Smooth muscle cell (in vitro differentiated cells): ENCODE measurements around the gene FIP1L1. TPM values are rescaled to one million over a fixed set of nuclear protein-coding genes. Genes with fewer than 3 reads are reported as not detected.

Experiments used
- DNase-seq: peaks from one replicate; lab custom pipeline; 2025; ENCODE audit not compliant: unreplicated experiment; lab: John Stamatoyannopoulos, UW
- H2AFZ ChIP-seq: fragments of 200-600 bp; sonication (generic); 2 replicates; pipeline ENCODE4 v1.6.0; 2016; ENCODE audit warnings: antibody characterized with exemption, low read depth, mild to moderate bottlenecking
- H3F3A ChIP-seq: fragments of 200-600 bp; sonication (generic); 2 replicates; pipeline ENCODE4 v1.6.0; 2017; ENCODE audit warnings: antibody characterized with exemption, low read depth
- H3K27ac ChIP-seq: fragments of 200-600 bp; sonication (generic); 2 replicates; pipeline ENCODE4 v1.5.1; 2016; ENCODE audit warnings: low read depth, mild to moderate bottlenecking
- H3K27me3 ChIP-seq: fragments of 200-600 bp; sonication (generic); 2 replicates; pipeline ENCODE4 v1.6.1; 2016; ENCODE audit warnings: low read depth, mild to moderate bottlenecking
- H3K36me3 ChIP-seq: fragments of 200-600 bp; sonication (generic); 2 replicates; pipeline ENCODE4 v1.5.1; 2016; ENCODE audit warnings: low read depth
- H3K4me1 ChIP-seq: fragments of 200-600 bp; sonication (generic); 2 replicates; pipeline ENCODE4 v1.5.1; 2016; ENCODE audit warnings: low read depth
- H3K4me2 ChIP-seq: fragments of 200-600 bp; sonication (generic); 2 replicates; pipeline ENCODE4 v1.6.0; 2016; ENCODE audit warnings: mild to moderate bottlenecking
- H3K4me3 ChIP-seq: fragments of 200-600 bp; sonication (generic); 2 replicates; pipeline ENCODE4 v1.5.1; 2016; ENCODE audit warnings: mild to moderate bottlenecking
- H3K79me2 ChIP-seq: fragments of 200-600 bp; sonication (generic); 2 replicates; pipeline ENCODE4 v1.6.0; 2016; ENCODE audit warnings: low read depth, mild to moderate bottlenecking
- H3K9ac ChIP-seq: fragments of 200-600 bp; sonication (generic); 2 replicates; pipeline ENCODE4 v1.6.0; 2016; ENCODE audit warnings: low read depth
- H3K9me3 ChIP-seq: fragments of 200-600 bp; sonication (generic); replicated peaks from 2 replicates; pipeline ENCODE4 v1.5.1; 2016; ENCODE audit warnings: low read depth
- H4K20me1 ChIP-seq: fragments of 200-600 bp; sonication (generic); 2 replicates; pipeline ENCODE4 v1.6.0; 2016; ENCODE audit warnings: low read depth
- CTCF ChIP-seq: fragments of 200-600 bp; sonication (generic); IDR thresholded peaks from 2 replicates; pipeline ENCODE4 v1.5.1; 2017; ENCODE audit warnings: borderline replicate concordance, mild to moderate bottlenecking, antibody characterized with exemption; ENCODE audit not compliant: insufficient read depth, poor library complexity, severe bottlenecking
- WGBS: methylation state at CpG from one replicate; pipeline ENCODE4 v1.1.7; 2016; ENCODE audit warnings: low lambda C conversion rate; 5-methylcytosine and 5-hydroxymethylcytosine counted together
- polyA plus RNA-seq: library from polyadenylated mRNA; unstranded; fragments of >200 nt; fragmentation: Nextera tagmentation; extraction: Ambion mirVana; gene quantifications from 2 replicates; pipeline ENCODE4 v1.2.1, GENCODE V29; 2016
- total RNA-seq: library from RNA; depleted of rRNA; stranded (reverse); fragments of >200 nt; gene quantifications from 2 replicates; pipeline ENCODE4 v1.2.3, GENCODE V29; 2014

FIP1L1 gene
- total and polyA plus RNA-seq, 2 experiments from 2014 or later = 55.1 to 65.7 TPM

- TF ChIP-seq CTCF = no peak
- H3K27ac ChIP-seq = no peak overlapping the region
Measured at GRCh38 chr4:53487766-53488165, 110.3 kb downstream of the FIP1L1 start.

GRCh38 chr4:53489279-53489889, 111.9 kb downstream of the FIP1L1 start:
- H3K27ac ChIP-seq = peak overlapping the region; percentile 96
- TF ChIP-seq CTCF = no peak
- H3K27me3 ChIP-seq = no peaks in the 10 kb centered on the region
- H3K9me3 ChIP-seq = no peaks in the 10 kb centered on the region
- H3K4me1 ChIP-seq = peaks cover 13% of the 10 kb centered on the region
- peaks cover 19% of the 10 kb centered on the region for H3F3A ChIP-seq
- no peak for DNase-seq
- H3K9ac ChIP-seq = peak overlapping the region; percentile 74
- no peaks in the 10 kb centered on the region for H4K20me1 ChIP-seq
- no peak overlapping the region for H2AFZ ChIP-seq
- no peaks in the 10 kb centered on the region for H3K79me2 ChIP-seq
- no peaks in the 10 kb centered on the region for H3K36me3 ChIP-seq
- peak overlapping the region; percentile 75 for H3K4me2 ChIP-seq
- H3K4me3 ChIP-seq = no peak overlapping the region

More at GRCh38 chr4:53487766-53488165, 110.3 kb downstream of the FIP1L1 start:
- Histone ChIP-seq H3K4me2 (no peak overlapping the region), H3K4me3 (no peak overlapping the region), H3K9ac (no peak overlapping the region), H3K36me3 (no peaks in the 10 kb centered on the region), H3K27me3 (no peaks in the 10 kb centered on the region), H3F3A (peaks cover 19% of the 10 kb centered on the region), H3K4me1 (peaks cover 13% of the 10 kb centered on the region), H2AFZ (no peak overlapping the region), H3K79me2 (no peaks in the 10 kb centered on the region), H3K9me3 (no peaks in the 10 kb centered on the region), H4K20me1 (no peaks in the 10 kb centered on the region)
- DNase-seq = no peak

GRCh38 chr4:53490161-53490956, 112.9 kb downstream of the FIP1L1 start:
- no peaks in the 10 kb centered on the region for H4K20me1 ChIP-seq
- no peaks in the 10 kb centered on the region for H3K27me3 ChIP-seq
- H2AFZ ChIP-seq = no peak overlapping the region
- 29% methylated on average over 6 of the region's 6 CpGs for WGBS
- H3K4me1 ChIP-seq = peaks cover 13% of the 10 kb centered on the region
- H3K9me3 ChIP-seq = no peaks in the 10 kb centered on the region
- H3K79me2 ChIP-seq = no peaks in the 10 kb centered on the region
- peak overlapping the region; percentile 78 for H3K4me2 ChIP-seq
- peak overlapping the region; percentile 14 for H3K4me3 ChIP-seq
- H3F3A ChIP-seq = peaks cover 17% of the 10 kb centered on the region
- H3K36me3 ChIP-seq = no peaks in the 10 kb centered on the region
- no peak for DNase-seq
- TF ChIP-seq CTCF = no peak
- H3K27ac ChIP-seq = peak overlapping the region; percentile 96
- peak overlapping the region; percentile 83 for H3K9ac ChIP-seq
